ENCODE measurements around the gene SUCLG2.
"Not testable (repeated sequence)": the region's sequence is repeated elsewhere in the genome, so short reads cannot be mapped to it uniquely, and the experiment has no call there.

SUCLG2 gene

DNA sequence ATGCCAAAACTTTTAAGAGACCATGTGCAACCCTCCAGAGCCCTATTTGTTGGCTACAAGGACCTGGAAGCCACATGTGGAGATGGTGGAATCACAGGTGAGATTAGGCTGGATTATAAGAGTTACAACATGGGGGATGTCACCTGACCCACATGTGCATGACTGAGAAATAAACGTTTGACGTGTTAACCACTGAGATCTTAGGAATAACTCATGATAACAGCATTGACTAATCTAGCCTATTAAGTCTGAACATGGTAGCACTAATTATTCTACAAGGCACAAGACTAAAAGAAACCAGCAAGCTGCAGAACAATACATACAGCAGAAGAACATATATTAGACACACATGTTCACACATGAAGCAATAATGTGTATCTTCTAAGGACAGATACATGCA lies 38.4 kb downstream of the SUCLG2 start:
- no peak for DNase-seq (ENCODE audit: low read depth, low spot score)
- no peak overlapping the region for H3K27ac ChIP-seq

DNA sequence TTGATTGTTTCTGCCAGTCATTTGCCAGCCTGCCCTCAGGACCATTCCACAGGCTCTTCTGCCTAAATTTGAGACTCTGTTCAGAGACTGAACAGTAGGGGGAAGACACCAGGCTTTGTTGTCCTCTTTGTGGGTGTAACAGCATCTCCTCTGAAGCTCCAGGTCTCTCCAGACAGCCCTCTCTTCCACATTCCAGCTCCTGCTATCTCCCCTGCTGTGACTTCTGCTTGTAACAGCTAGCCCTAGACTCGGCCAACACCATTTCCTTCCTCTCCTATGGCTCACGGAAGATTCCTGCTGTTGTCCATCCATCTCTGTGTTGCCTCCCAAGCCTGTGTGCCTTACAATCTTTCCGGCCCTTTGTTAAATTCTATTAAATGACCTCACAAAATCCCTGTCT lies 40.2 kb downstream of the SUCLG2 start:
- H3K27ac ChIP-seq = no peak overlapping the region
- DNase-seq (ENCODE audit: low read depth, low spot score) = no peak

DNA sequence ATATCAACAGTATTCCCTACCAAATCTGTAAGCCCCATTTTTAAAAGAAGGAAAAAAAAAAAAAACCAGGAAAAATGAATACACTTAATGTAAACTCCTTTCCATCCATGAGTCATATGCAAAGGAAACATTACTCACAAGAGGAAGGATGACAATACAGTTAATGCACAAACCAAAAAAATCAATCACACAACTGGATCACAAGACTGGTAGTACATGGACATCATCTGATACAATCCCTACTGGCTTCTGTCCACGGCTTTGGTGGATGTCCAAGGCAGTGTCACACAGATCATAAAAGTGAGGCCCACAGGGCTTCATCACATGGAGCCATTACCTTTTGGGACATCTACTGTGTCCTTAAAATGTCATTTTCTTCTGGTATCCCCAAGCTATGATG lies 44.0 kb downstream of the SUCLG2 start:
- no peak overlapping the region for H3K27ac ChIP-seq
- DNase-seq (ENCODE audit: low read depth, low spot score) = no peak

DNA sequence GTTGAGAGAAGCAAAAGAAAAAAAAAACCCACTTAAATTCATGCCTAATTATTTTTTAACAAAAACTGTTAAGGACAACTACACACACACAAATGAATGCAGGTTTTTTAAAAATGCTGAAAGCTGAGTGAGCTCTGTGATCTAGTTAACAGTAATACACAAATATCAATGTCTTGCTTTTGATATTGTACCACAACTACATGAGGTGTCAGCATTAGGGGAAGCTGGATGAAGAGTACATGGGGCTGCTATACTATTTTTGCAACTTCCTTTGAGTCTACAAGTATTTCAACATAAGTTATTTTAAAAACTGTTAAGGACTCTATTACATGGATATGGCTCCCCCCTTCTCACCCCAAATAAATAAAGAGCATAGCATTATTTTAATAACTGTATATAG lies 44.7 kb downstream of the SUCLG2 start:
- H3K27ac ChIP-seq = no peak overlapping the region
- DNase-seq (ENCODE audit: low read depth, low spot score) = no peak

DNA sequence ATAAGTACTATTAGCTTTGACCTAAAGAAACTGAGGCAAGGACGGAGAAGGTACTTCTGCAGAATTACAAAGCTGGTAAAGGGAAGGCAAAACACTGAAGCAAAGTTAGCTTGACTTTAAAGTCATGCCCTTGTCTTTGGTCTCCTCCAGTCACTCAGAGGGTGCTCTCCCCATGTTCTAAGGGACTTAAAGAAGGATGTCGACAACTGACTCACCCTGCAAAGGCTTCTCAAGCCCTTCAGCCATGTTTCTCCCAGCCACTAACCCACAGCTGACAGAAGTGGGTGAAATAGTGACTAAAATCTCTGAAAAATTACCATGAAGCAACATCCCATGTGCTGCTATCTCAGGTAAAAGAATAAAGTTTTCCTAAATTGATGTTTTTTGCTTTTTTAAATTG lies 46.4 kb downstream of the SUCLG2 start:
- H3K27ac ChIP-seq = no peak overlapping the region
- no peak for DNase-seq (ENCODE audit: low read depth, low spot score)

DNA sequence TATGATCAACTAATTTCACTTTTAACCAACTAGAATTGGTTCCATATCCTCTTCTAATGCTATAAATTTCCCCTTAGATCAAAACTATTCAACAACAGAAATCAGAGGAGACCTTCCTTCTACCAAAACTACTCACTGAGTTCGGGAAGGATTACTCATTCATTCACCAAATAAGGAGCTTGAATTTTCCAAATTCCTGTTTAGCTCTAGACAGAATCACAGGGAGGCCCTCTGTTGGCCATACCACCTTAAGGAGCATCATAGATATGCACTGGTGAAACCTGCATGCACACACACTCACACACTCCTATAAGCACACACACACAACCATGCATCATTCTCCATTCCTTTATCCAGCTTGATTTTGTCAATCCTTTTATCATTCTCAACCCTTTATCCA lies 49.0 kb downstream of the SUCLG2 start:
- H3K27ac ChIP-seq = no peak overlapping the region
- no peak for DNase-seq (ENCODE audit: low read depth, low spot score)

DNA sequence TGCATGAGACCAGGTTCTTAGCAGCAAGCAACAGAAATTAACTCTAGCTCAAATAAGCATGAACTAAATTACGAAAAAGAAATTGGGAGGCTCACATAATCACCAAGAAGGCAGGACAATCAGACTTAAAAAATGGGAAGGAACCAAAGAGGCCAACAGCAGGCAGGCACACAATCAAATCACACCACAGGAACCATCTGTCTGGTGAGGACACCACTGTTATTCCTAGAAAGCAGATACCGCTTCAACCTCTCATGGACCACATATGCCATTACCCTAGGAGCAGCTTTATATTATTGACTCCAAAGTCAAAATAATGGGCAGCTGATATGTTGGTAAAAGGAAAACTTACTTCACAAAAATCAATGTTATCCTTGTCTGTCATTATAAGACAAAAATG lies 51.6 kb downstream of the SUCLG2 start:
- no peak overlapping the region for H3K27ac ChIP-seq
- no peak for DNase-seq (ENCODE audit: low read depth, low spot score)

DNA sequence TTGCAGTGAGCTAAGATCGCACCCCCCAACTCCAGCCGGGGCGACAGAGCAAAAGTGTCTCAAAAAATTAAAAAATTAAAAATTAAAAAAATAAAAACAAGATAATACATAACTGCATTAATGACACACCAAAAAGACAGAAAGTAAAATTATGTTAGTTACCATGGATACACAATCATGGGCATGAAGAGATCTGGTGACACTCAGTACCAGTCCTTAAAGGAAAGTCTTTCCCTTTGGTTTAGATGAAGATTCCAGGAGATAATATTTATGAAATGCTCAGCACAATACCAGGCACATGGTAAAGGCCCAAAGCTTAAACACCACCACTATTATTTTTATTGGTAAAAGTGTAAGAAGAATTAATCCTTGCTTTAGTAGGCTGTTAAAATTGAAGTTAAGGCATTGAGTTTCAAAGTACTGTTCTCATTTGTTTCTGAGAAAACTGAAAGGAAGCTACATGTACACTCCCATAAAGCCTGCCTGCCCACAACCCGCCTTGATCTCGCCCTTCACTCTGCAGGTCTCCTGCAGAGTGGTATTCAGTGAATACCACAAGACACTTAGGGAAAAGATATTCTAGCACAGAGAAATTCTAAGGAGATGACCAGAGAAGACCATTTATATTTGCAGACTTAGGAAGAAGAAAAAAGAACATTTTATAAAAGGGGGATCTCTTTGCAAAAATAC lies 52.3 kb downstream of the SUCLG2 start:
- no peak overlapping the region for H3K27ac ChIP-seq
- DNase-seq (ENCODE audit: low read depth, low spot score) = no peak

DNA sequence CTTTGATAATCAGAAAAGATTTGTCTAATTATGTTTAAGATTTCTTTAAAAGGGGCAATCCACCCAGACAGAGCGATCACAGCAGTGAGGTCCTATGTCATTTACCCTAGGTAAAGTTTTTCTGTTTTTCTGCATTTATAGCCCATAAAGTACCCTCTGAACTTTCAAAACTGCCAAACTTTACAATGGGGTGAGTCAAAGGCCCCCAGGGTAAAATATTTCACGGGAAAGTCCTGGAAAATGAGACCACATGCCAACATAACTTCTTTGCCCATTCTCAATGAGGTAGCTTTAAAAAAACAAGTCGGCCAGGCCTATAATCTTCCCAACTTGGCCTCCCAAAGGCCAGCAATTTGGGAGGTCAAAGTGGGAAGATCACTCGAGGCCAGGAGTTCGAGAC lies 53.0 kb downstream of the SUCLG2 start:
- no peak for DNase-seq (ENCODE audit: low read depth, low spot score)
- no peak overlapping the region for H3K27ac ChIP-seq

DNA sequence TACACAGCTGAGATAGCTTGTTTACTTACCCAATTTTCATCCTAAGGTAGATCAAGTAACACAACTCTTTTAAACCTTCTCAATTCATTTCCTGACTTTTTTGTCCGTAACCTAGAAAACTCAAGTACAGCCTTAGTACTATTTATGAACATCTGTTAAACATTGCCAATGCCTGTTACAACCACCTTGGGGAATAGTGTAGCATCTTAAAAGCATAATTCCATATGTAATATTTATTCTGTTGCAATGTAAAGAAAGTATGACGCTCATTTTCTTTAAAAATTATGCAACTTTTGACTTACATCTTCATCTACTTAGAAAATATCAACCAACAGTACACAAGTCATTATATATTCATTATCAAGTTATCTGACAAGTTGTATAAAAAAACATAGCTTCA lies 54.6 kb downstream of the SUCLG2 start:
- DNase-seq (ENCODE audit: low read depth, low spot score) = no peak
- H3K27ac ChIP-seq = no peak overlapping the region

DNA sequence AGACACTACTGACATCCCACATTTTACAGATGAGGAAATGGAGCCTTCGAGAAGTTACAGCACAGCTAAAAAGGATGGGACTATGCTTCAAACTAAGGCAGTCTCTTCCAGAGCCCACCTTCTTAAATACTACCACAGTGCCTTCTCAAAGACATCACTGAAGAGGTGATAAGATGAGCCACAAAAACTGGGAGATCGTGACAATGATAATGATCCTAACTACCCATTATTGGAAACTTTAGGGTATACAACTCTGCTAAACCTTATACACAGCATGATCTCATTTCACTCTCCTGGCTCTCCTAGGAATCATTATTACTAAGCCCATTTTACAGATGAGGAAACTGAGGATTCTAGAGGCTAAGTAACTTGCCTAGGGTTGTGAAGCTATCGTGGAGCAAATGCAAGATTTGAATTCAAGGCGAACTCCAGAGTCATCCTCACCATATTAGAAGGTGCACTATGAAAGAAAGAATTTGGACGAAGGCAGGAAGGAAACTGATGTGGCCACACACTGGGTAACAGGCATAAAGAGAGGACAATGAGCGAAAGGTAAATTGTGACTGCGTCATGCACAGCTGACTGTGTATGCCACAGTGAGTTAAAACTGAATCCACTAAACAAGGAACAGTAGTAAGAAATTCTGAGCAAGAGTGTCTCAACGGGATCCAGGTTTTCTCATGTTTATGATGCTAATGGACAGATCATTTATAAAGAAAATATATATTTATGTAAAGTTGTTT lies 55.4 kb downstream of the SUCLG2 start:
- no peak overlapping the region for H3K27ac ChIP-seq
- DNase-seq (ENCODE audit: low read depth, low spot score) = no peak

DNA sequence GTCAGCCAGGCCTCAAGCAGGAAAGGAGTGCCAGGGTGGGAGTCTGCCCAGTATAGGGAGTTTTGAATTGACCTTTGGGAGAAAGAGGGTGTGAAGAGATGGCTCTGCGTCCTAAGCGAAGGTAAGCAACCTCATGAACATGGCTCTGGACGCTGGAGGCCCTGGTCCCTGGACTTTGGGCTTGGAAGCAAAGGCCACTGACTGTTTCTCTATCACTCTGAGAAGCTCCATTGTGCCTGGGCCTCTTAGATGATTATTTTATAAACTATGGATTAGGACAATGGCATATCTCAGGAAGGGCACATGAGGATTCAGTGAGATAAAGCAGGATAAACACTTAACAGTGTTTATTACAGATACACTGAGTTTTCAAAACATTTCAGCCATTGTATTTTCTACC lies 59.0 kb downstream of the SUCLG2 start:
- no peak overlapping the region for H3K27ac ChIP-seq
- no peak for DNase-seq (ENCODE audit: low read depth, low spot score)

DNA sequence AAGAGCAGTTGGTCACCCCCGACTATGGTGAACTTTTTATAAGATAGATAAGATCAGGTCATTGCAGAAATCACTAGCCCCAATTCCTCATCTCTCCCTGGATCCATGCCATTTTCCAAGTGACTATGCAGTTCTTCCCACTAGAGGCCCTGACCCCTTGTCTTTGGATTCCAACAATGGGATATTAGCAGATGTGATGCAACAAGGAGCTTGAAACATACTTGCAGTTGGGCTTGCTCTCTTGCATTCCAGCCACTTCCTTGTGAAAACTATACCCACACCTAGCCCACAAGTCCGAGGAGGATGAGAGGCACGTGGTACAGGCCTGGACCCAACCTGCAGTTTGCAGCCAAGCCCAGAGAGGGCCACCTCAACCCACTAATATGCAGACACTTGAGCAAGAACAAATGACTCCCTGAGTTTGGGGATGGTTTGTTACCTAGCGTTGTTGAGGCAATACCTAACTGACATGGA lies 60.6 kb downstream of the SUCLG2 start:
- DNase-seq (ENCODE audit: low read depth, low spot score) = no peak

DNA sequence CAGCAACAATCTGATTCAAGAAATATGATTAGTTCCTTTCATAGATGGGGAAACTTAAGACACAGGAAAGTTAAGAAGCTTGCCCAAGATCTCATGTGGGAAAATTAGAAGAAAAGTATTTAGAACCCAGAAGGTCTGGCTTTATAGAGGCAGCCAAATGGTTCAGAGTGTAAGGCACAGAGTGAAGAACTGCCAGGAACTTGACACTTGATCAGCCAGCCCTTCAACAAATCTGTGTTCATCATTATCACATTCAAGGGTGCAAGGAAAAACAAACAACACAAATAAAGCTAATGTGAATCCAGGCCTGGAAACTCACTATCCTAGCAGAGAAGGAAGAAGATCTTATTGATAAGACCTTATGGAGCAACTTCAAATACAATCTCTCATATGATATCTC lies 62.4 kb downstream of the SUCLG2 start:
- no peak overlapping the region for H3K27ac ChIP-seq

More for the DNA sequence above, 60.6 kb downstream of the SUCLG2 start:
- H3K27ac ChIP-seq = no peak overlapping the region

DNA sequence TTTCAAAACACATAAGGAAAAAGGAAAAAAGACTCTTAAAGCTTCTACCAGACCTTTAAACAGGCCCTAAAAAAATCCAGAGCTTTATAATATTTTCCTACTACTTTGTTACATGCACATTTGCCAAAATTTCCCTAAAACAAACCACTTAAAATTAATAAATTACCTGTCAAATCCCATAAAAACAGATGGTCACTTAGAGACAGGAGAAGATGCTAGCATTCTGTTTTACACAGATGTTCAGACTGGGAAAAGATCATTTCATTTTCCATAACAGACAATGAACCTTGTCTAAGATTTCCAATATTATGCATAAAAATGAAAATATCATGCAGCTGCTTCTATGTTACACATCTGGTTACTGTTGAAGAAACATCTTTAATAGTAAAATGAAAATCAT lies 66.6 kb downstream of the SUCLG2 start:
- no peak for DNase-seq (ENCODE audit: low read depth, low spot score)
- H3K27ac ChIP-seq = no peak overlapping the region

More for the DNA sequence above, 62.4 kb downstream of the SUCLG2 start:
- no peak for DNase-seq (ENCODE audit: low read depth, low spot score)

DNA sequence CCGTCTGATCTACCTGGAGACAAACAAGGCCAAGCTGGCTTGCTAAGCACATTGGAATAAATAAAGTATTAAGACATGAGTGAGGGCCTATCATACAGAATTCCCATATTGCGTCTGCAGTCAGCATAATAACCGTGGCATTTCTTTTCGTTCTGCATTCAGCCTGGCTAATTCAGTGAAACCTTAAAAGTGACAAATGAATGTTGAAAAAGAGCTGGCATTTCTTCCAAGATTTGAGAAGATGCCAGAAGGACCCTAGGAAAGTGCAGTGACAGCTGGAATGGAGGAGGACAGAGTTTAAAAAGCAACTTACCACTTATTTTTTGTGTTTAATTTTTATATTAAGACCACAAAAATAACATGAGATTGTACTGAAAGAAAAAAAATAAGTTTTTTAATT lies 67.1 kb downstream of the SUCLG2 start:
- H3K27ac ChIP-seq = no peak overlapping the region
- no peak for DNase-seq (ENCODE audit: low read depth, low spot score)

DNA sequence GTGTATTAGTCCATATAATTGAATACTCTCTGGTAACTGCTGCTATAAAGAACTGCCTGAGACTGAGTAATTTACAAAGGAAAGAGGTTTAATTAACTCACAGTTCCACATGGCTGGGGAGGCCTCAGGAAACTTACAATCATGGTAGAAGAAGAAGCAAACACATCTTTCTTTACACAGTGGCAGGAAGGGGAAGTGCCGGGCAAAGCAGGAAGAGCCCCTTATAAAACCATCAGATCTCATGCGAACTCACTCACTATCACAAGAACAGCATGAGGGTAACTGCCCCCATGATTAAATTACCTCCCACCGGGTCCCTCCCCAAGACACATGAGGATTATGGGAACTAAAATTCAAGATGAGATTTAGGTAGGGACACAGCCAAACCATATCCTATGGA lies 69.8 kb downstream of the SUCLG2 start:
- H3K27ac ChIP-seq; DNase-seq (ENCODE audit: low read depth, low spot score): not testable (repeated sequence)

DNA sequence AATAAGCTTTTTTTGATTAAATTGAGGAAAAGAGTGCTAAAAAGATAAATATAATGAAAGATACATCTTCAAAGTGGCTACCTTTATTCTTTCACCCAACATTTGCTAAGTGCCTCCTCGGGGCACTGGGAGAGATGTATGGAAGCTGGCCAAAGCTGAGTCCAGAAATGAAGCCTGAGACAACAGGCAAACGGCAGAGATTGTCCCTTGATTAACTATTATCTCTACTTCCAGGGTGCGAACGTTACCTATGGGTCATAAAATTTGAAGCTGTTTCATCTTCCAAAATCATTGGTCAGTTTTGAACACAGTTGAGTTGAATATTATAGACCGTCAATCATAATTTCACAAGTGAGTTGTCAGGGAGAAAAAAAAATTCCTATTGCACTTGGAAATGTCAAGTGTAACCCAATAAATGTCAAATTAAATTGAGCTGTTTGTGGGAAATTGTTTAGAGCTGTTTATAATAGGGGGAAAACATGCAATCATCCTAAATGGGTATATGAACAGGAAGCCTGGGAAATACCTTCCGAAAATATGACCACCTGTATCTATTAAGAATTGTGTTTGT lies 73.9 kb downstream of the SUCLG2 start:
- DNase-seq (ENCODE audit: low read depth, low spot score) = no peak
- H3K27ac ChIP-seq = no peak overlapping the region

DNA sequence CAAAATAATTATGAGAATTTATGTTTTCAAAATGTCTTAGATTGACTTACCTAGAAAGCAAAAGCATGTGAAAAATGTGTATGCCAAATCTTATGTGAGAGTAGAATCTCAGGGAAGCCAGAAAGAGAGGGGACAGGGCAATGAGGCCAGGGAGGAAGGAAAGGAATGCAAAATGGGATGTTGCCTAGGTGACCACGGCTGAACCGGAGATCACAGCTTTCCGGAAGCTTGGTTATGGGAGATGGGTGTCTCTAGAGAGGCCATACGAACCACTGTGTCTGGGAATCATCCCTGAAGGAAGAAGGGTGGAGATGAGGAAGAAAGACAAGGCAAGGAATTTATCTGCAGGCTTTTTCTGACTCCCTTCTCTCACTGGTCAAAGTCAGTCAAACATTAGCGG lies 76.0 kb downstream of the SUCLG2 start:
- no peak for DNase-seq (ENCODE audit: low read depth, low spot score)
- H3K27ac ChIP-seq = no peak overlapping the region

DNA sequence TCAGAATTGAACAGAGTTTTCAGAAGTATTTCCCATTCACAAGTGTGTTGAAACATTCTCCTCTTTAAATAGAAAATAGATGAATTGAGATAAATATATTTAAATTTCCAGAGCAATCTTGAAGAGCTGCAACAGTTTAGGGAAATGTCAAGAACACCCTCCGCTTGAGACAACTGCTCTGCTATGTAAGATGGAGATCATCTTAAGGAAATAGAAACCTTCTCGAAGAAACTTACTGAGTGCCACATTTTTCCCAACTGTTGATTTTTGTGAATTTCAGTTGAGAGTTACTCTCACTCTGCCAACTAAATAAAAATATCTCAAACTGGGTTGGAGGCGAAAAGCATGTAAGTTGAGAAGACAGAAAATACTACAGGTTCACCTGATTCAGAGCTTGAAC lies 78.0 kb downstream of the SUCLG2 start:
- no peak for DNase-seq (ENCODE audit: low read depth, low spot score)
- no peak overlapping the region for H3K27ac ChIP-seq

DNA sequence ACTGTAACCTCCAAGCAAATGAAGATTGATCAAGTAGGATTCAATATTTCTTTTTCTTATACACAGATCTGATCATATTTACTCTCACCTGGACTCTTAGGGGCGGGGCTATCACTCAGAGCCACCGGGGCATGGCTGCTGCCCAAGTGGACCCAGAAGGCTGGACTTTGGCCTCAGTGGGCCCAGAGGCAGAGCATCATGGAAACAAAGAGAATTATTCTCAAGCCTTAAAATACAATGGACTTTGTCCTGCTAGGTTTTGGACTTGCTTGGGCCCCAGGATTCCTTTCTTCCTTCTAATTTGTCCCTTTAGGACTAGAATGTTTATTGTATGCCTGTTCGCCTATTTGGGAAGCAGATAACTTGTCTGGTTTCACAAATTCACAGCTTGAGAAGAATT lies 85.1 kb downstream of the SUCLG2 start:
- no peak overlapping the region for H3K27ac ChIP-seq
- no peak for DNase-seq (ENCODE audit: low read depth, low spot score)

DNA sequence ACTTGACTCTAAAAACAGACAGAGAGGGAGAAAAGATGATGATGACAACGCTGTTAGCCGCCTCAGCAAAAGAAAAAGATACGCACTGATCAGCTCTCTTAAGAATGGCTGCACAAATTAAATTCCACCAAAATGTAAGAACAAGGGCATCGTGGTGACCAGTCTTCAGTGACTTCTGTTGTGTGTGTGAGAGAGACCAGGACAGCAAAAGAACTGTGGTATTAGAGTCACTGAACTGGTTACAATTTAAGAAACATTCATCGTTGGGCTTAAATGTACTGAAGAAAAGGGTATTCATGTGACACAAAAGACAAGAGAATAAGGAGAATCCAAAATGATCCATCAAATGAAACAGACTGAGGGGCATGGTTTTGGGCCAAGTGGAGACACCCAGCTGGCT lies 86.5 kb downstream of the SUCLG2 start:
- no peak overlapping the region for H3K27ac ChIP-seq
- no peak for DNase-seq (ENCODE audit: low read depth, low spot score)
